Measurements from ENCODE around the gene SCN10A.
A peak's percentile ranks its signal among the peaks of the same experiment; 100 is the strongest.

SCN10A gene

GRCh38 chr3:38723569-38724391 is 92.2 kb downstream of the SCN10A start:
- no peak overlapping the region for H3K27ac ChIP-seq
- DNase-seq (ENCODE audit: low read depth, low spot score): no peak

GRCh38 chr3:38722781-38723568 is 93.0 kb downstream of the SCN10A start:
- no peak overlapping the region for H3K27ac ChIP-seq
- DNase-seq (ENCODE audit: low read depth, low spot score): no peak

GRCh38 chr3:38721207-38721772 is 94.7 kb downstream of the SCN10A start:
- H3K27ac ChIP-seq: no peak overlapping the region
- DNase-seq (ENCODE audit: low read depth, low spot score): no peak

- DNase-seq (ENCODE audit: low read depth, low spot score): no peak
- H3K27ac ChIP-seq: no peak overlapping the region
Measured at GRCh38 chr3:38720465-38720864, 95.6 kb downstream of the SCN10A start.

DNA sequence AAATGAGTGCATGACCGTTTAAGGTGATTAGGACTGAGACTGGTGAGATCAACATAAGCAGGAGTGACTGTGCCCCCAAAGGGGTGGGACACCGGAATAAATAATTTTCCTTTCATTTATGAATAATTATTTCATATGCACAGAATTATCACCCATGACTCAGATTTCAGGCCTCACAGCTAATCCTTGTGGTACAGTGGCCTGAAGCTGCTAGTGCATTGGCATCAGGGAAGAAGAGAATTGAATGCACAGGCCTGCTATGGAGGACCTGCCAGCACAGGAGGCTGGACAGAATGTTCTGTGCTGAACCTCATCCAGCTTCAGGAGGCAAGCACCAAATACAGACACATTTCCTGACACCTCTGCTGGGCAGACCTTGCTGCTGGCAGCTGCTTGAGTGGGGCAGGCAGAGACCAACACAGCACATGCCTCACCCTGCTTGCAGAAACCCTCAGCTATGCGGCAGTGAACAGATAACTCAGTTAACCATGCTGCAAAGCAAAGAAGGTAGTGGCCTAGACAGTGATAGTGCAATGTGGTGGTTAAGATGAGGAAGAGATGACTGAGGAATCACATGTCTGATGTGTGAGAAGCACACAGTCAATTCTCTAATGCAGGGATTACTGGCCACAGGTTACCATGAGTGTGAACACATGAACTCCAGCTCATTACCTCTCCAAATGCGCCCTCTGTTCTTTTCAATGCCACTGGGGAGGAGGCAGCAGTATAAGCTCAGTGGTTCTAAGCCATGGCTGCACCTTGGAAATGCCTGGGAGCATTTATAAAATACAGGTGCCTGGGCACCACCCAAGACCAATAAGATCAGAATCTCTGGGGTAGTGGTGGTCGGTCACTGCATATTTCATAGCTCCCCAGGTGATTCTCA is 98.4 kb downstream of the SCN10A start:
- peak; percentile 40 for DNase-seq (ENCODE audit: low read depth, low spot score)
- H3K27ac ChIP-seq: no peak overlapping the region

- no peak overlapping the region for H3K27ac ChIP-seq
- DNase-seq (ENCODE audit: low read depth, low spot score): no peak
Measured at GRCh38 chr3:38713121-38713520, 102.9 kb downstream of the SCN10A start.

- no peak for DNase-seq (ENCODE audit: low read depth, low spot score)
- peak overlapping the region; percentile 20 for H3K27ac ChIP-seq
Measured at GRCh38 chr3:38711321-38711720, 104.7 kb downstream of the SCN10A start.

DNA sequence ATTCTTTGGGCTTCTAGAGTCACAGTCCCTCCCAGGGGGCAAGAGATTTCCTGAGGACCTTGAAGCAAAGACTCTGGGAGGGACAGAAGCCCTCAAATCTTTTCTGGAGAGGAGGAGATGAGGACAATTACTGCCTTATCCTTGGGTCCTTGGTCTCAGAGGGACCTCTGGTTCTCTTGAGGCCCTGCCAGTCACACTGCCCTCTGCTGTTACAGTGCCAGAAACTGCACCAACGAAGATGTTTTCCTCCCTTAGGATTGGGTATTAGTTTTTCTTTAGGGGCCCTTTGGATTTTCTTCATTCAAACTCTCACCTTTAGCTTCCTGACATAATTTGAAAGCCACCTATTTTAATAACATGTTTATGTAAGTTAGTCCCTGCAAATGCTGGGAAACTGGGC is 108.3 kb downstream of the SCN10A start:
- H3K27ac ChIP-seq: no peak overlapping the region
- DNase-seq (ENCODE audit: low read depth, low spot score): no peak

GRCh38 chr3:38706961-38707360 is 109.1 kb downstream of the SCN10A start:
- DNase-seq (ENCODE audit: low read depth, low spot score): no peak
- no peak overlapping the region for H3K27ac ChIP-seq

- no peak overlapping the region for H3K27ac ChIP-seq
- no peak for DNase-seq (ENCODE audit: low read depth, low spot score)
Measured at GRCh38 chr3:38702231-38702630, 113.8 kb downstream of the SCN10A start.

GRCh38 chr3:38698760-38699159 is 117.3 kb downstream of the SCN10A start:
- no peak overlapping the region for H3K27ac ChIP-seq
- no peak for DNase-seq (ENCODE audit: low read depth, low spot score)

DNA sequence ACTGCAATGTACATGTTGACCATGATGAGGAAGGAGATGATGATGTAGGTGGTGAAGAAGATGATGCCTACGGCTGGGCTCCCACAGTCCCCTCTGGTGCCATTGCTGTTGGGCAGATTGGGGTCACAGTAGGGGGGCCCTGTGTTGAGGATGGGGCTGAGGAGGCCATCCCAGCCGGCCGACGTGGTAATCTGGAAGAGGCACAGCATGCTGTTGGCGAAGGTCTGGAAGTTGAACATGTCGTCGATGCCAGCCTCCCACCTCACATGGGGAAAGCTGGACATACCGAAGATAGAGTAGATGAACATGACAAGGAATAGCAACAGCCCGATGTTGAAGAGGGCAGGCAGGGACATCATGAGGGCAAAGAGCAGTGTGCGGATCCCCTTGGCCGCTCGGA is 118.0 kb downstream of the SCN10A start:
- no peak overlapping the region for H3K27ac ChIP-seq
- DNase-seq (ENCODE audit: low read depth, low spot score): no peak

DNA sequence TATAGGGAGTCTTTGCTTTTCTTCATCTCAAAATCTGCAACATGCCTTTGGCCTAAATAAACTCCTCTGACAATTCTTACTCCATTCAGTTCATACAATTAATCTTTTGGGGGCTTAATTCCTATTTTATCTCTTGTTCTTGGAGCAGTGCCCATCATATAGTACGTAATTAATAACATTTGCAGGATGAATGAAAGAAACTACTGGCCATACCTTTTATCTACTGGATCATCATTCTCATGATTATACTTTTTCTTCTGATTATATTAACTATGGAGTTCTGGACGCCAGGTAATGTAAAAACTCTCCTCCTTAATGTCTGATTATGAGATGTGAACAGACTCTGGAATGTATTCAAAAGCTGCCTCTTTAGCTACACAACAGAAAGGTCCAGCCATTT is 120.0 kb downstream of the SCN10A start:
- DNase-seq (ENCODE audit: low read depth, low spot score): no peak
- H3K27ac ChIP-seq: no peak overlapping the region

GRCh38 chr3:38690185-38690584 is 125.8 kb downstream of the SCN10A start:
- DNase-seq (ENCODE audit: low read depth, low spot score): no peak
- H3K27ac ChIP-seq: no peak overlapping the region

DNA sequence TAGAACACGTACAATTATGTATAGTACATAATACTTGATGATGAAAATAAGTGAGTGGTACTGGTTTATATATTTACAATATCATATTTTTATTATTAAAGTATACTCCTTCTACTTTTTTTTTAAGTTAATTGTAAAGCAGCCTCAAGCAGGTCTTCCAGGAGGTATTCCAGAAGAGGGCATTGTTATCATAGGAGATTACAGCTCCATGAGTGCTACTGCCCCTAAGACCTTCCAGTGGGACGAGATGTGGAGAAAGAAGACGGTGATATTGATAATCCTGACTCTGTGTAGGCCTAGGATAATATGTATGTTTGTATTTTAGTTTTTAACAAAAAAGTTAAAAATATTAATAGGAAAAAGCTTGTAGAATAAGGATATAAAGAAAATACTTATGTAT is 126.2 kb downstream of the SCN10A start:
- H3K27ac ChIP-seq: no peak overlapping the region
- no peak for DNase-seq (ENCODE audit: low read depth, low spot score)

DNA sequence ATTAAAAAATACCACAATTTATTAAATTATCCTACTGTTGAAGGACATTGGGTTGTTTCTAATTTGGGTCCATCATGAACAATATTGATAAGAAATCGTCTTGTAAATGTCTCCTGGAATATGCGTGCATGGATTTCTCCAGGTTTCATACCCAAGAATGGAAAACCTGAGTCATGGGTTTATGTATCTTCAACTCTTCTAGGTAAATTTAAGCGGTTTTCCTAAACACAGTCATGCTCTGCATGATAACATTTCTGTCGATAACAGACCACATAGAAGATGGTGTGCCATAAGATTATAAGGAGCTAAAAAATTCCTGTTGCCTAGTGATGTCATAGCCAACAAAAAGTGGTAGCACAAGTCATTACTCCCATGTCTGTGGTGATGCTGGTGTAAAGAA is 126.7 kb downstream of the SCN10A start:
- no peak for DNase-seq (ENCODE audit: low read depth, low spot score)
- no peak overlapping the region for H3K27ac ChIP-seq

DNA sequence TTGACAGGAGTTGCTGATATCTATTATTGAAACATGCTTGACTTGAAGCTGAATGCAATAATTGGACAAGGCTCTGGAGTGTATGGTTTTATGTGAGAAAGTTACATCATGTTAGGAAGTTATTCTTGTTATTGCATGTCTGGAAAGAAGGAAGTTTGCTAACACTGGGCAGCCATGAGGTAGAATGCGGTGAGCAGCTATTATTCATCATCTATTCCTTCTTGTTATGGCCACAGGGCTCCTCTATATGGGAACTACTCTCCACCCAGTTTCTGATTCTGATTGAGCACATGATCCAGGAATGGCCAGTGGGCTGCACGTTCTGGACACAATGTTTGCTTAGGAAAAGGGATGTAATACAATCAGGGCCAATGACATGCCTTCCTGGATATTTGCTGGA is 128.7 kb downstream of the SCN10A start:
- peak overlapping the region; percentile 72 for H3K27ac ChIP-seq
- DNase-seq (ENCODE audit: low read depth, low spot score): peak; percentile 55

- no peak overlapping the region for H3K27ac ChIP-seq
- no peak for DNase-seq (ENCODE audit: low read depth, low spot score)
Measured at GRCh38 chr3:38684546-38684945, 131.5 kb downstream of the SCN10A start.

DNA sequence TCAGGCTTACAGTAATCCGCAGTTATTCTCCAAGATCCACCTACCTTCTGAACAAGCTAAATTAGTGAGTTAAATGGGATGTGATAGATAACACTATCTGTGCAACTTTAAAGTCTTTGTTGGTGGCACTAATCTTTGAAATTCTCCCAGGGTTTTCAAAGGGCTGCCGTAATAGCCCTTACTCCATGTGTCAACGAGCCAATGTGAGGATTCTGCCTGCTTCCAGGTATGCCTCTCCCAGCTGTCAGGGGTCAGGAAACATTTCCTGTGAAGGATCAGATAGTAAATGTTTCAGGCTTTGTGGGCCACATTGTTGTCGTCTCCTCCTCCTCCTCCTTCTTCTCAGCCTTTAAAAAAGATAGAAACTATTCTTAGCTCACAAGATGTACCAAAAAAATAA is 146.3 kb downstream of the SCN10A start:
- no peak for DNase-seq (ENCODE audit: low read depth, low spot score)
- H3K27ac ChIP-seq: no peak overlapping the region

DNA sequence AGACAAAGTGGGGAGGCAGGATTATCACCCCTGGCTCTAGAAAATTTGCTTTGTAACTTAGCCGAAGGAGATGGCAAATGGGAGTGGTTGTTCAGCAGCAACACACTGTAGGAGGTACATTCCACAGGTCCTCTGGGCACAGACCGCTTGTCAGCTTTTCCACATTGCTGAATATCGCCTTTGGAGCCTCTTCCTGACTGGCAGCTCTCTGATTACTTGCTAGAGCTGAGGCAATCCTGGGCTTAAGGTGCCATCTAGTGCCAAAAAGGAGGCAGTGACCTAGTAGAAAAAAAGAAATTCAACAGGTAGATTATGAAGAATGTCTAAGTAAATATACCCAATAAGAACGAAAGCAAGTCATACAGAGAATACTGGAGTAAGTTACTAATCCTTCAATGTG is 153.5 kb downstream of the SCN10A start:
- no peak overlapping the region for H3K27ac ChIP-seq
- DNase-seq (ENCODE audit: low read depth, low spot score): no peak

Data from epithelial cell of prostate (primary cell).